Measurements from ENCODE around the gene CDC42BPB. TPM values are rescaled to one million over a fixed set of nuclear protein-coding genes. Genes with fewer than 3 reads are reported as not detected.

The CDC42BPB gene
- total RNA-seq, 1 donor from 2014 or later = 102 TPM

- Histone ChIP-seq H3K4me3 (no peak overlapping the region), H3K36me3 (no peaks in the 10 kb centered on the region), H3K27ac (no peak overlapping the region), H3K9me3 (no peaks in the 10 kb centered on the region), H3K27me3 (peaks cover 28% of the 10 kb centered on the region), H3K4me1 (peaks cover 4% of the 10 kb centered on the region)
- DNase-seq (no peak), ATAC-seq (no peak)
- no peak for TF ChIP-seq CTCF (IDR thresholded peaks at IDR 0.05)
- intact Hi-C loops (cut with DNase I) = loop anchor here (10.0 kb wide), 1 partner anchor 197 kb away; no protein-coding TSS in a partner anchor
Measured at GRCh38 chr14:103087343-103087835, 30.0 kb upstream of the CDC42BPB start.

GRCh38 chr14:103086771-103087342 lies 29.5 kb upstream of the CDC42BPB start:
- peaks cover 4% of the 10 kb centered on the region for H3K4me1 ChIP-seq
- no peaks in the 10 kb centered on the region for H3K36me3 ChIP-seq
- H3K9me3 ChIP-seq = no peaks in the 10 kb centered on the region
- H3K4me3 ChIP-seq = no peak overlapping the region
- ATAC-seq (no peak), DNase-seq (no peak)
- peaks cover 28% of the 10 kb centered on the region for H3K27me3 ChIP-seq
- TF ChIP-seq CTCF (IDR thresholded peaks at IDR 0.05) = no peak
- intact Hi-C loops (cut with DNase I) = loop anchor here (10.0 kb wide), 1 partner anchor 198 kb away; no protein-coding TSS in a partner anchor
- H3K27ac ChIP-seq = no peak overlapping the region

- H3K4me3 ChIP-seq = no peak overlapping the region
- intact Hi-C loops (cut with DNase I) = loop anchor here (10.0 kb wide), 1 partner anchor 199 kb away; no protein-coding TSS in a partner anchor
- H3K4me1 ChIP-seq = no peaks in the 10 kb centered on the region
- no peak overlapping the region for H3K27ac ChIP-seq
- ATAC-seq (no peak), DNase-seq (no peak)
- no peak for TF ChIP-seq CTCF (IDR thresholded peaks at IDR 0.05)
- H3K36me3 ChIP-seq = no peaks in the 10 kb centered on the region
- H3K27me3 ChIP-seq = peaks cover 28% of the 10 kb centered on the region
- H3K9me3 ChIP-seq = no peaks in the 10 kb centered on the region
Measured at GRCh38 chr14:103085106-103086091, 28.1 kb upstream of the CDC42BPB start.

GRCh38 chr14:103084021-103084919 lies 26.9 kb upstream of the CDC42BPB start, which contains the start of gene LBHD2:
Gene LBHD2, plus strand, starts transcription at chr14:103084210. Its CDS starts 1,803 bp downstream, at chr14:103086013.
- no peaks in the 10 kb centered on the region for H3K9me3 ChIP-seq
- peaks cover 28% of the 10 kb centered on the region for H3K27me3 ChIP-seq
- DNase-seq (no peak), ATAC-seq (peak; percentile 23)
- no peak within 1 kb of the TSS for H3K27ac ChIP-seq
- TF ChIP-seq CTCF (IDR thresholded peaks at IDR 0.05) = no peak
- no peaks in the 10 kb centered on the region for H3K36me3 ChIP-seq
- intact Hi-C loops (cut with DNase I) = loop anchor here (10.0 kb wide), 1 partner anchor 201 kb away; no protein-coding TSS in a partner anchor
- no peaks in the 10 kb centered on the region for H3K4me1 ChIP-seq
- H3K4me3 ChIP-seq = no peak within 1 kb of the TSS

- intact Hi-C loops (cut with DNase I) = loop anchor here (10.0 kb wide), 1 partner anchor 203 kb away; no protein-coding TSS in a partner anchor
- Histone ChIP-seq H3K9me3 (no peaks in the 10 kb centered on the region), H3K27ac (no peak overlapping the region), H3K36me3 (no peaks in the 10 kb centered on the region), H3K27me3 (peaks cover 23% of the 10 kb centered on the region), H3K4me3 (no peak overlapping the region), H3K4me1 (no peaks in the 10 kb centered on the region)
- no peak for TF ChIP-seq CTCF (IDR thresholded peaks at IDR 0.05)
- ATAC-seq (no peak), DNase-seq (no peak)
Measured at GRCh38 chr14:103081951-103082350, 24.6 kb upstream of the CDC42BPB start.

Measured in upper lobe of right lung (tissue), 1 donor.